HEK293T (cell line): ENCODE measurements around the gene NETO2.
"Not testable (repeated sequence)": the region's sequence is repeated elsewhere in the genome, so short reads cannot be mapped to it uniquely, and the experiment has no call there.

ENCODE experiments used
- CTCF ChIA-PET: fragments of 350-600 bp; formaldehyde crosslinking; extraction: SDS; loops from one replicate; lab custom pipeline; 2021; ENCODE audit warnings: antibody characterized with exemption, inconsistent platforms; lab: Yijun Ruan, JAX
- POLR2A ChIA-PET: fragments of 350-600 bp; formaldehyde crosslinking; extraction: SDS; loops from one replicate; lab custom pipeline; 2020; ENCODE audit warnings: antibody characterized with exemption, inconsistent platforms; lab: Yijun Ruan, JAX
- DNase-seq: peaks from one replicate; pipeline ENCODE4 v3.0.0; 2012; ENCODE audit warnings: mixed read lengths; ENCODE audit errors: extremely low spot score
- ARNT ChIP-seq: fragments of 450-650 bp; IDR thresholded peaks from 2 replicates; pipeline ENCODE4 v1.6.1; 2017; ENCODE audit warnings: mild to moderate bottlenecking
- BHLHE40 ChIP-seq: fragments of 450-650 bp; IDR thresholded peaks from 2 replicates; pipeline ENCODE4 v1.6.1; 2016; ENCODE audit warnings: mild to moderate bottlenecking, moderate library complexity, borderline replicate concordance
- CTBP1 ChIP-seq: fragments of 450-650 bp; IDR thresholded peaks from 2 replicates; pipeline ENCODE4 v1.6.1; 2016; ENCODE audit warnings: borderline replicate concordance
- ELF4 ChIP-seq: fragments of 450-650 bp; IDR thresholded peaks from 2 replicates; pipeline ENCODE4 v1.6.1; 2017; ENCODE audit warnings: antibody characterized with exemption
- FOXA1 ChIP-seq: fragments of 450-650 bp; IDR thresholded peaks from 2 replicates; pipeline ENCODE4 v1.6.1; 2016; ENCODE audit warnings: mild to moderate bottlenecking
- FOXK2 ChIP-seq: fragments of 450-650 bp; IDR thresholded peaks from 2 replicates; pipeline ENCODE4 v1.6.1; 2016; ENCODE audit warnings: mild to moderate bottlenecking
- FOXM1 ChIP-seq: fragments of 450-650 bp; IDR thresholded peaks from 2 replicates; pipeline ENCODE4 v1.6.1; 2017; ENCODE audit warnings: mild to moderate bottlenecking, borderline replicate concordance
- HDGF ChIP-seq: fragments of 450-650 bp; IDR thresholded peaks from 2 replicates; pipeline ENCODE4 v1.6.1; 2017; ENCODE audit warnings: antibody characterized with exemption, borderline replicate concordance
- L3MBTL2 ChIP-seq: fragments of 450-650 bp; conservative IDR thresholded peaks from 2 replicates; pipeline ENCODE4 v1.6.1; 2016; ENCODE audit warnings: mild to moderate bottlenecking
- LEF1 ChIP-seq: fragments of 450-650 bp; IDR thresholded peaks from 2 replicates; pipeline ENCODE4 v1.6.1; 2017; ENCODE audit warnings: mild to moderate bottlenecking, borderline replicate concordance
- NFRKB ChIP-seq: fragments of 450-650 bp; IDR thresholded peaks from 2 replicates; pipeline ENCODE4 v1.6.1; 2016; ENCODE audit warnings: mild to moderate bottlenecking, moderate library complexity
- SP1 ChIP-seq: fragments of 450-650 bp; IDR thresholded peaks from 2 replicates; pipeline ENCODE4 v1.6.1; 2017
- SUZ12 ChIP-seq: fragments of 450-650 bp; IDR thresholded peaks from 2 replicates; pipeline ENCODE4 v1.6.1; 2016; ENCODE audit warnings: mild to moderate bottlenecking
- TARDBP ChIP-seq: fragments of 450-650 bp; IDR thresholded peaks from 2 replicates; pipeline ENCODE4 v1.6.1; 2016
- ZNF384 ChIP-seq: fragments of 450-650 bp; IDR thresholded peaks from 2 replicates; pipeline ENCODE4 v1.6.1; 2016
- TF ChIP-seq, protein P1 (sequence below): fragments of 450-650 bp; IDR thresholded peaks from 2 replicates; pipeline ENCODE4 v1.6.1; 2016

The NETO2 gene

DNA sequence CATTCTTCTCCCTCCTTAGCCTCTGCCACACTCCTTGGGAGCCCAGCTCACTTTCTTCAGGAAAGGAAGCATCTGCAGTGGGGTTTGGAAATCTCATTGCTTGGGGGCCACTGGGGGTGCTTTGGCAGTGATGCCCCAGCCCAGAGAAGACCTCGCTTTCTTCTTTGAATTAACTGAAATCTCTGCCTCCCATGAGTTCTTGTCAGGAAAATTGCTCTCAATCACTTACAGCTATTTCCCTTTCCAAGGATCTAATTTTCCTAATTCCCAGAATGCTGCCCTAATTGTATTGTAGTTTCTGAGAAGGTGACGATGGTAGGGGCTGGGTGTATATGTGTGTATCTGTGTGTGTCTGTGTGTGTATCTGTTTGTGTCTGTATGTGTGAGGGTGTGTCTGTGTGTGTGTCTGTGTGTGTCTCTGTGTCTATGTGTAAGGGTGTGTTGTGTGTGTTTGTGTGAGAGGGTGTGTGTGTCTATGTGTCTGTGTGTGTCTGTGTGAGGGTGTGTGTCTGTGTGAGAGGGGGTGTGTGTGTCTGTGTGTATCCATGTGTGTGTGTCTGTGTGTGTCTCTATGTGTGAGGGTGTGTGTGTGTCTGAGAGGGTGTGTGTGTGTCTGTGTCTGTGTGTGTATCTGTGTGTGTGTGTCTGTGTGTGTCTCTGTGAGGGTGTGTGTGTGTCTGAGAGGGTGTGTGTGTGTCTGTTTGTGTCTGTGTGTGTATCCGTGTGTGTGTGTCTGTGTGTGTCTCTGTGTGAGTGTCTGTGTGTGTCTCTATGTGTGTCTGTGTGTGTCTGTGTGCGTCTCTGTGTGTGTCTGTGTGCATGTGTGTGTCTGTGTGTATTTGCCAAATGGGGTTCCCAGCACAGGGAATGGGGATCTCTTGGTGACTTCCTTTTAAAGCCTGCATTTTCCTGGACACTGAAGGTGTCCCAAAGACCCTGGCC, 86.8 kb downstream of the NETO2 start:
- ChIA-PET POLR2A (no interaction called here), CTCF (no interaction called here)
- no peak for DNase-seq
- TF ChIP-seq ZNF384 (no peak), TARDBP (no peak), NFRKB (no peak), L3MBTL2 (no peak), SP1 (no peak), CTBP1 (no peak)
- TF ChIP-seq, protein P1, sequence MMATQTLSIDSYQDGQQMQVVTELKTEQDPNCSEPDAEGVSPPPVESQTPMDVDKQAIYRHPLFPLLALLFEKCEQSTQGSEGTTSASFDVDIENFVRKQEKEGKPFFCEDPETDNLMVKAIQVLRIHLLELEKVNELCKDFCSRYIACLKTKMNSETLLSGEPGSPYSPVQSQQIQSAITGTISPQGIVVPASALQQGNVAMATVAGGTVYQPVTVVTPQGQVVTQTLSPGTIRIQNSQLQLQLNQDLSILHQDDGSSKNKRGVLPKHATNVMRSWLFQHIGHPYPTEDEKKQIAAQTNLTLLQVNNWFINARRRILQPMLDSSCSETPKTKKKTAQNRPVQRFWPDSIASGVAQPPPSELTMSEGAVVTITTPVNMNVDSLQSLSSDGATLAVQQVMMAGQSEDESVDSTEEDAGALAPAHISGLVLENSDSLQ, result no peak

DNA sequence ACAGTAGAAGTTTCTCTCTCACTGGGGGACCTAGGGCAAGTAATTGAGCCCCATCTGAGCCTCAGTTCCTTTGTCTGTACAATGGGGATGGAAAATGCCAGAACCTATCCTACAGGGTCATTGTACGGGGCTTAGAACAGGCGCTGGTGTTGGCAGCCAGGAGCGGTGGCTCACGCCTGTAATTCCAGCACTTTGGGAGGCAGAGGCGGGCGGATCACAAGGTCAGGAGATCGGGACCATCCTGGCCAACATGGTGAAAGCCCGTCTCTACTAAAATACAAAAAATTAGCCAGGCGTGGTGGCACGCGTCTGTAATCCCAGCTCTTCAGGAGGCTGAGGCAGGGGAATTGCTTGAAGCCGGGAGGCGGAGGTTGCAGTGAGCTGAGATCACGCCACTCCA, 87.7 kb downstream of the NETO2 start:
- POLR2A ChIA-PET, DNase-seq: not testable (repeated sequence)
- CTCF ChIA-PET, result interaction anchor here (0.6 kb wide), 1 partner anchor 1584 kb away, joined by 6 read pairs; no protein-coding TSS in a partner anchor

DNA sequence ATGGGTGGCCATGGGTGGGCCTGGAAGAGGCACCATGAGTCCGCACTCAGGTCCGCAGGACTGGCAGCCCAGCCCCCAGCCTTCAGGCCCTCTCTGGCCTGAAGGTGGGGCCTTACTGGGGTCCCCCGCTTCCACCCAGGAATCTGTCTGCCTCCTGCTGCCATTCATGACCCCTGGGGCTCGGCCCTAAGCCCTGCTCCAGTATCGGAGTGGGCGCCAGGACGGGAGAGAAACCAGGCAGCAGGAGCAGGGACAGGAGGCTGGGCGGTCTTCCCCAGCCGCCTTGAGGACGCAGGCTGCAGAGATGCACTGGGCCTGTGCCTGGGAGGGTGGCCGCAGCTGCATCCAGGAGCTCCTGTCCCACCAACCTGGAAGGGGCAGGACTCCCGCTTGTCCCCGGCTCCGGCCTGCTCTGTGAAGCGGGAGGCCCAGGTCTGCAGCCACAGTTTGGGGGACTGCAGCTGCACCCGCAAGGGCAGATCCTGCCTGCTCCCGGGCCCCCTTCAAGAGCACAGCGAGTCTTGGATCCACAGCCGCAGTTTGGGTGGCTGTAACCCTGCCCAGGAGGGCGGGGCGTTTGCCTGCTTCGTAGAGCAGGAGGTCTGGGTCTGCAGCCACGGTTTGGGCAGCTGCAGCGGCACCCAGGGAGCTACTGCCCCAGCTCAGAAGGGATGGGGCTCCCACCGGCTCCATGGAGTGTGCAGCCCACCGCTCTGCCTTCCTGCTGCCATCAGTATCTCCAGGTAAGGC, 88.4 kb downstream of the NETO2 start:
- ChIA-PET CTCF (interaction anchor here (0.6 kb wide), 1 partner anchor 1585 kb away, joined by 6 read pairs; no protein-coding TSS in a partner anchor), POLR2A (no interaction called here)
- TF ChIP-seq ELF4 (no peak), FOXA1 (no peak), ZNF384 (no peak), TARDBP (no peak), L3MBTL2 (no peak), HDGF (no peak), NFRKB (no peak)

GRCh38 chr16:47054306-47054705, 89.4 kb downstream of the NETO2 start:
- DNase-seq, result no peak
- CTCF ChIA-PET, result no interaction called here
- POLR2A ChIA-PET, result no interaction called here
- no peak for TF ChIP-seq NFRKB

More for the DNA sequence above, 88.4 kb downstream of the NETO2 start:
- no peak for DNase-seq

DNA sequence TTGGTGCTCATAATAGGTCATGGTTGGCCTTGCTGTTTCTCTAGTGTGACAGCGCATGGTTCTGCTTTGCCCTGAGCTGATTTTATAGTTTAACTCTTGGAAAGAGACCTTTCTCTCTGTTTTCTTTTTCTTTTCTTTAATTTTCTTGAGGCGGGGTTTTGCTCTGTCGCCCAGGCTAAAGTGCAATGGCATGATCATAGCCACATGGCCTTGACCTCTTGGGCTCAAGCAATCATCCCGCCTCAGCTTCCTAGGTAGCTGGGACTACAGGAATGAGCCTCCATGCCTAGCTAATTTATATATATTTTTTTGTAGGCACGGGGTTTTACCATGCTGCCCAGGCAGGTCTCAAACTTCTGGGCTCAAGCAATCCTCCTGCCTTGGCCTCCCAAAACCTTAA, 89.8 kb downstream of the NETO2 start:
- DNase-seq, result no peak
- ChIA-PET CTCF (no interaction called here), POLR2A (no interaction called here)
- TF ChIP-seq SP1 (no peak), L3MBTL2 (no peak), FOXK2 (no peak), ZNF384 (no peak), HDGF (no peak), NFRKB (no peak), SUZ12 (no peak), LEF1 (no peak), BHLHE40 (no peak), CTBP1 (no peak), FOXM1 (no peak)
- TF ChIP-seq, protein P1, result no peak

DNA sequence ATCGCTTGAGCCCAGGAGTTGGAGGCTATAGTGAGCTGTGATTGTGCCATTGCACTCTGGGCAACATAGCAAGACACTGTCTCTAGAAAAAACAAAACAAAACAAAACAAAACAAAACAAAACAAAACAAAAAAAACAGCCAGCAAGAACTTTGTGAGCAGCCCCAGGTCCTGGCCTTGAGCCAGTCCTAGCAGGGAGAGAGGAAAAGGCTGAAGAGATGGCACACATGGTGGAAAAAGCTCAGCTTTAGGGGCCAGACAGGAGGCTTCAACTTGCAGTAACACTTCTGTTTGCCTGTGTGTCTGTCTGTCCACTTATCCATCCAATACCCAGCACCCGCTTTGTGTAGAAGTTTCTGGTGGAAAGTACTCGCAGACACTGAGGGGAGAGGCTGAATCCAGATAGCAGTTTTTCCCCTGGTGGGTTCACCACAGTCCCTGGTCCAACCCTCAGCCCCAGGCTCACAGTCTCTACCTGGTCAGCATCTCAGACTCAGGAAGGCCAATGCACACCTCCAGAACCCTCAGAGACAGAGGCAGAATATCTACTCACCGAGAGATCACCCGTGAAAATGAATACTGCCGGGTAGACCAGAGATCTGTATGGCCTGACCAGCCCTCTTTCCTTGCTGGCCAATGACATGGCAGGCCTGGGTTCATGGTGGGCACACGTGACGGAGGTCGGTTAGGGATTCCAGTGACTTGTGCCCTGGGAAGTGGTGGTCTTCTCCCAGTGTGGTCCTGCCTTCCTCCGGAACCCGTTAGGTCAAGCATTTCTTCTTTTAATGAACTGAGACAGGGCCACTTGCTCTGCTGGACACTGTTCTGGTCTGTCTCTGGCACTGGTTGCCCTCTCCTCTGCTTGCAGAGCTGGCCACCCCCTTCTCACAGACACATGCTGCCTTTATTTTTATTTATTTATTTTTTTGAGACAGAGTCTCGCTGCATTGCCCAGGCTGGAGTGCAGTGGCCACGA, 90.8 kb downstream of the NETO2 start:
- CTCF ChIA-PET, result no interaction called here
- DNase-seq, result no peak
- POLR2A ChIA-PET, result no interaction called here
- no peak for TF ChIP-seq BHLHE40
- no peak for TF ChIP-seq NFRKB
- TF ChIP-seq LEF1, result no peak

- no peak for DNase-seq
- POLR2A ChIA-PET, result no interaction called here
- TF ChIP-seq SP1, result no peak
- TF ChIP-seq HDGF, result no peak
- no peak for TF ChIP-seq BHLHE40
- no peak for TF ChIP-seq TARDBP
- no peak for TF ChIP-seq CTBP1
- no peak for TF ChIP-seq LEF1
- no peak for TF ChIP-seq ARNT
- CTCF ChIA-PET, result no interaction called here
Measured at GRCh38 chr16:47051031-47051430, 92.7 kb downstream of the NETO2 start.
